ENCODE data around the gene RASGRF2. TPM values are rescaled to one million over a fixed set of nuclear protein-coding genes. Genes with fewer than 3 reads are reported as not detected.
"Not testable (repeated sequence)": the region's sequence is repeated elsewhere in the genome, so short reads cannot be mapped to it uniquely, and the experiment has no call there.

RASGRF2 gene
- total RNA-seq, 4 donors from 2014 or later: 2.0 to 3.6 (median 2.8) TPM

GRCh38 chr5:81268521-81269196 is 308.5 kb downstream of the RASGRF2 start:
- no peak overlapping the region for H3K4me3 ChIP-seq
- peaks cover 0 to 8% (median 0%) of the 10 kb centered on the region in 4 donors for H3K4me1 ChIP-seq
- no peaks in the 10 kb centered on the region for H3K9me3 ChIP-seq
- H3K27me3 ChIP-seq: no peaks in the 10 kb centered on the region
- WGBS, 2 donors (ENCODE audit: low coverage in 1 of 2): 71 to 91% methylated on average over 2 to 3 of the region's 3 CpGs
- no peak for TF ChIP-seq CTCF (IDR thresholded peaks at IDR 0.05)
- TF ChIP-seq POLR2AphosphoS5 (IDR thresholded peaks at IDR 0.05): no peak
- TF ChIP-seq EP300 (IDR thresholded peaks at IDR 0.05; ENCODE audit: low read depth): no peak
- no peak for TF ChIP-seq POLR2A (IDR thresholded peaks at IDR 0.05)
- H3K36me3 ChIP-seq: no peaks in the 10 kb centered on the region
- intact Hi-C loops (cut with DNase I; ENCODE audit: low total_unique reads) (no loop called here), in situ Hi-C loops (cut with MboI; ENCODE audit: low pct_ligation_motif_present in 1 of 4, low pct_unique_long_range_greater_than_20kb in 1 of 4, low sequenced_read_pairs in 3 of 4) (no loop called here)
- H3K27ac ChIP-seq: no peak overlapping the region
- DNase-seq: no peak

- in situ Hi-C loops (cut with MboI; ENCODE audit: low pct_ligation_motif_present in 1 of 4, low pct_unique_long_range_greater_than_20kb in 1 of 4, low sequenced_read_pairs in 3 of 4): no loop called here
- no peak overlapping the region for H3K4me3 ChIP-seq
- TF ChIP-seq POLR2AphosphoS5 (IDR thresholded peaks at IDR 0.05) (no peak), CTCF (IDR thresholded peaks at IDR 0.05) (no peak), POLR2A (IDR thresholded peaks at IDR 0.05) (no peak), EP300 (IDR thresholded peaks at IDR 0.05; ENCODE audit: low read depth) (no peak)
- H3K9me3 ChIP-seq: no peaks in the 10 kb centered on the region
- no peak for DNase-seq
- H3K4me1 ChIP-seq: peaks cover 0 to 8% (median 0%) of the 10 kb centered on the region in 4 donors
- no peak overlapping the region for H3K27ac ChIP-seq
- H3K27me3 ChIP-seq: no peaks in the 10 kb centered on the region
- no peaks in the 10 kb centered on the region for H3K36me3 ChIP-seq
- 94% methylated on average over 8 of the region's 8 CpGs; no CpG with 5 or more reads in 1 of the 2 donors for WGBS, 2 donors (ENCODE audit: low coverage in 1 of 2)
- intact Hi-C loops (cut with DNase I; ENCODE audit: low total_unique reads): no loop called here
Measured at GRCh38 chr5:81269751-81270393, 309.7 kb downstream of the RASGRF2 start.

GRCh38 chr5:81270394-81271027 is 310.3 kb downstream of the RASGRF2 start:
- intact Hi-C loops (cut with DNase I; ENCODE audit: low total_unique reads); in situ Hi-C loops (cut with MboI; ENCODE audit: low pct_ligation_motif_present in 1 of 4, low pct_unique_long_range_greater_than_20kb in 1 of 4, low sequenced_read_pairs in 3 of 4); H3K9me3 ChIP-seq; H3K36me3 ChIP-seq; H3K4me3 ChIP-seq; H3K27me3 ChIP-seq; DNase-seq; H3K27ac ChIP-seq; H3K4me1 ChIP-seq: not testable (repeated sequence)
- 100% methylated on average over 1 of the region's 2 CpGs; no CpG with 5 or more reads in 1 of the 2 donors for WGBS, 2 donors (ENCODE audit: low coverage in 1 of 2)

Small RNAs within 50 kb of the gene (small RNA-seq; reads per million reads assigned to genes)
- gene AC026436.1: 0 reads per million in 4 donors

Measured in transverse colon (tissue), 4 donors.